ENCODE data around the gene TMEM18.
A peak's percentile ranks its signal among the peaks of the same experiment; 100 is the strongest.

Gene TMEM18

GRCh38 chr2:677056-677958 lies at the start of gene TMEM18:
TSS of gene TMEM18 (minus strand) at chr2:677406. CDS start at chr2:677345, 61 bp downstream.
- TF ChIP-seq CTCF (IDR thresholded peaks at IDR 0.05; ENCODE audit: low read depth, low read length, missing control alignments) = peak; percentile 40
- H3K4me3 ChIP-seq (ENCODE audit: low read depth, low read length) = peak within 1 kb of the TSS; percentile 82
- peak; percentile 99 for DNase-seq (ENCODE audit: low read depth)

- TF ChIP-seq CTCF (IDR thresholded peaks at IDR 0.05; ENCODE audit: low read depth, low read length, missing control alignments) = no peak
- peak; percentile 47 for DNase-seq (ENCODE audit: low read depth)
- no peak overlapping the region for H3K4me3 ChIP-seq (ENCODE audit: low read depth, low read length)
Measured at GRCh38 chr2:726169-726568, 49.0 kb upstream of the TMEM18 start.

GRCh38 chr2:725468-725867 lies 48.3 kb upstream of the TMEM18 start:
- DNase-seq (ENCODE audit: low read depth) = no peak
- no peak for TF ChIP-seq CTCF (IDR thresholded peaks at IDR 0.05; ENCODE audit: low read depth, low read length, missing control alignments)
- H3K4me3 ChIP-seq (ENCODE audit: low read depth, low read length) = no peak overlapping the region

GRCh38 chr2:723761-724160 lies 46.6 kb upstream of the TMEM18 start:
- no peak overlapping the region for H3K4me3 ChIP-seq (ENCODE audit: low read depth, low read length)
- no peak for DNase-seq (ENCODE audit: low read depth)
- TF ChIP-seq CTCF (IDR thresholded peaks at IDR 0.05; ENCODE audit: low read depth, low read length, missing control alignments) = no peak

DNA sequence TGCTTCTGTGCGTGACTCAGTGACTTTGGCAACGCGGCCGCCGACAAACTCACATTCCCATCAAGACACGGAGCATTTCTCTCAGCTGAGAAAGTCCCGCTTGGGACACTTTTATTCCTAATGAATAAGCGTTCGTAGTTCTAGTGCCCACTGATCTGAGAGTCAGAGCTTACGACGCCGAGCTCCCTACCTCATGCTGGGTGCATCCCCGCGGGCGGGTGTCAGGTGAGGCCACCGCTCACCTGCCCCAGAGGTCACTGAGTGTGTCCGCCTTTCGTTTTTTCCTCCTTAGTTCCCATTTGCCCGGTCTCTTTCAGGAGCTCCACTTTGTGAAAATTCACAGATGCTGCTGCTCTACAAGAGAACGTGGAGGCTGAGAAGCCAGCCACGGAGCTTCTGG lies 43.6 kb upstream of the TMEM18 start:
- TF ChIP-seq CTCF (IDR thresholded peaks at IDR 0.05; ENCODE audit: low read depth, low read length, missing control alignments) = no peak

DNA sequence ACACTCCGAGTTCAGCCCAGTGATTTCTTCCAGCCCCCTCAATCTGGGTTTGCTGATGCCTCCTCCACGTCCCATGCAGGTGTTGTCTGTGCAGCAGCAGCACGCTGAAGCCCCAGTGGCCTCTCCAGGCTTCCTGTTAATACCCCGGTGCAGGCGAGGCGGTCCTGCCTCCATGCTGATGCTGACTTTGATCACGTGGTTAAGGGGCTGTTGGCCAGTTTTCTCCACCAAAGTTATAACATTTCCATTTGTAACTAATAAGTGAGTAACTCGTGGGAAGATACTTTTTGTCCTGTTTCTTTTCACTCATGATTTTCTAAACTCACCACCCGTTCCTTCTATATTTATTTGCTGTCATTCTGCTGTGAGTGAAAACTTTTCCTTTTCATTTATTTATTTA lies 42.5 kb upstream of the TMEM18 start:
- H3K4me3 ChIP-seq (ENCODE audit: low read depth, low read length) = no peak overlapping the region
- no peak for TF ChIP-seq CTCF (IDR thresholded peaks at IDR 0.05; ENCODE audit: low read depth, low read length, missing control alignments)
- no peak for DNase-seq (ENCODE audit: low read depth)

More for the DNA sequence above, 43.6 kb upstream of the TMEM18 start:
- no peak overlapping the region for H3K4me3 ChIP-seq (ENCODE audit: low read depth, low read length)
- no peak for DNase-seq (ENCODE audit: low read depth)

DNA sequence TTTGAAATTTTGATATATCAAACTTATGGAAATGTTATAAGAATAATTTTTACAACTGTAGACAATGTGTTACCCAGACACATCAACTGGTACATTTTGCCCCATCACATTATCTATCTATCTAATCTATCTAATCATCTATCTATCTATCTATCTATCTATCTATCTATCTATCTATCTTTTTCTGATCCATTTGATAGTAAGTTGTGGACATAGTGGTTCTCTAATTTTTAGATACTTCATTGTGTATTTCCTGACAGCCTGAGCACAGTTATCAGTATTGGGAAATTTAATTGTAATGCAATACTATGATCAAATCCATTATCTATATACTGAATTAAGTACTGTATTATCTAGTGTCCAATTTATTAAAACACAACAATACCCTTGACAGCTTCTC lies 42.0 kb upstream of the TMEM18 start:
- no peak for DNase-seq (ENCODE audit: low read depth)
- no peak overlapping the region for H3K4me3 ChIP-seq (ENCODE audit: low read depth, low read length)
- TF ChIP-seq CTCF (IDR thresholded peaks at IDR 0.05; ENCODE audit: low read depth, low read length, missing control alignments) = no peak
